Body of pancreas (tissue), 4 donors: Measurements from ENCODE around the gene AQP12B. TPM values are rescaled to one million over a fixed set of nuclear protein-coding genes. Genes with fewer than 3 reads are reported as not detected.

ENCODE experiments used
- ATAC-seq: fragments of 150-250 bp; one replicate; pipeline ENCODE4 v1.9.1; 2016
- DNase-seq, 4 donors: peaks; one replicate each; pipeline ENCODE4 v3.0.0-alpha.2; 2019
- H3K27ac ChIP-seq, 4 donors: fragments of 200-600 bp; sonication (generic); 1 replicate in 3 of 4; 2 replicates in 1 of 4; pipeline versions ENCODE4 v1.5.1 to v1.6.1; 2016 to 2019; ENCODE audit warnings: mild to moderate bottlenecking in 1 of 4, mixed read lengths in 1 of 4, moderate library complexity in 1 of 4
- H3K27me3 ChIP-seq, 2 donors: fragments of 200-600 bp; sonication (generic); one replicate each; pipeline ENCODE4 v1.6.0; 2016; ENCODE audit warnings: mild to moderate bottlenecking in 1 of 2
- H3K36me3 ChIP-seq, 2 donors: fragments of 200-600 bp; sonication (generic); replicated peaks in 1 of 2; 2 replicates each; pipeline ENCODE4 v1.5.1; 2016; ENCODE audit warnings: low read depth in 2 of 2; ENCODE audit not compliant: insufficient read depth in 1 of 2
- H3K4me1 ChIP-seq: fragments of 200-600 bp; sonication (generic); one replicate; pipeline ENCODE4 v1.6.0; 2016
- H3K4me3 ChIP-seq, 2 donors: fragments of 200-600 bp; sonication (generic); 1 replicate in 1 of 2; 2 replicates in 1 of 2; pipeline ENCODE4 v1.5.1; 2016 to 2019
- H3K9me3 ChIP-seq, 3 donors: fragments of 200-600 bp; sonication (generic); 1 replicate in 2 of 3; 2 replicates in 1 of 3; pipeline ENCODE4 v1.5.1; 2016
- POLR2A ChIP-seq, 3 donors: fragments of 450-650 bp; IDR thresholded peaks; one replicate each; pipeline ENCODE4 v1.6.1; 2016; ENCODE audit warnings: antibody characterized with exemption in 3 of 3, mild to moderate bottlenecking in 2 of 3
- WGBS, 2 donors: methylation state at CpG; one replicate each; pipeline ENCODE4 v1.1.5; 2017; 5-methylcytosine and 5-hydroxymethylcytosine counted together
- intact Hi-C: fragments of 100-400 bp; cut with DNase I; formaldehyde crosslinking; loops from one replicate; pipeline ENCODE4 v1.15.1; 2023
- total RNA-seq, 2 donors: library from RNA; depleted of rRNA; stranded (reverse); fragments of >200 nt; gene quantifications; one replicate each; pipeline ENCODE4 v1.1.0, GENCODE V29; 2016
- TF ChIP-seq, protein P1 (sequence below), 7 experiments: fragments of 450-650 bp in 4 of 7; fragments of 200-600 bp in 3 of 7; sonication (generic) in 3 of 7; IDR thresholded peaks; one replicate each; pipeline ENCODE4 v1.5.1; 2016 to 2019; ENCODE audit warnings: antibody characterized with exemption in 7 of 7

AQP12B gene
- total RNA-seq, 2 donors from 2014 or later: 328 to 392 TPM

DNA sequence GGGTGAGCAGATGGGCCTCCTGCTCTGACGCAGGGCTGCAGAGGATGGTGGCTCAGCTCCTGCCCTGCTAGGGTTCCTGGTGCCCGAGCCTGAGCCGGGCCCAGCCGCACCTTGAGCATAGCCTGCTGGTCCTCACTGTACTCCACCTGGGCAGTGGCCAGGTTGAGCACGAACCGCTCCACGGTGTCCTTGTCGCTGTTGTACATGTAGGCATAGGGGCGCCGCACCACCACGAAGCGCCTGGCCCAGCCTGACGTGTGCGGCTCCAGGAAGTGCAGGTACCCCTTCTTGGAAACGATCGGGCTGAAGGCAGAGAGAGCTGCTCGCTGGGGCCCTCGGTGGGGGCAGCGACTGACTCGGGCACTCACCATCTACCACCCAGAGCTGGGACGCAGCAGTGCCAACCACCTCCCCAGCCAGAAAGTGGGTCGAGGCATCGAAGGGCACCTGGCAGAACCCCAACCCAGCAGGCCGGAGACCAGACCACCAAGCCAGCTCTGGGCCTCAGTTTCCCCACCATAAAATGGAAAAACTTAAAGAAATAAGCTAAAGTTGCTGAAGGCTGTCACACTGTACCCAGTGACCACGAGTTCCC, 36.3 kb upstream of the AQP12B start:
- DNase-seq (no peak), ATAC-seq (no peak)
- WGBS, 2 donors: 85 to 89% methylated on average over 6 to 25 of the region's 25 CpGs
- Histone ChIP-seq H3K27ac (no peak overlapping the region), H3K4me1 (peaks cover 16% of the 10 kb centered on the region), H3K36me3 (no peaks in the 10 kb centered on the region), H3K27me3 (no peaks in the 10 kb centered on the region), H3K9me3 (no peaks in the 10 kb centered on the region), H3K4me3 (no peak overlapping the region)
- no peak for TF ChIP-seq POLR2A (IDR thresholded peaks at IDR 0.05)
- TF ChIP-seq, protein P1, sequence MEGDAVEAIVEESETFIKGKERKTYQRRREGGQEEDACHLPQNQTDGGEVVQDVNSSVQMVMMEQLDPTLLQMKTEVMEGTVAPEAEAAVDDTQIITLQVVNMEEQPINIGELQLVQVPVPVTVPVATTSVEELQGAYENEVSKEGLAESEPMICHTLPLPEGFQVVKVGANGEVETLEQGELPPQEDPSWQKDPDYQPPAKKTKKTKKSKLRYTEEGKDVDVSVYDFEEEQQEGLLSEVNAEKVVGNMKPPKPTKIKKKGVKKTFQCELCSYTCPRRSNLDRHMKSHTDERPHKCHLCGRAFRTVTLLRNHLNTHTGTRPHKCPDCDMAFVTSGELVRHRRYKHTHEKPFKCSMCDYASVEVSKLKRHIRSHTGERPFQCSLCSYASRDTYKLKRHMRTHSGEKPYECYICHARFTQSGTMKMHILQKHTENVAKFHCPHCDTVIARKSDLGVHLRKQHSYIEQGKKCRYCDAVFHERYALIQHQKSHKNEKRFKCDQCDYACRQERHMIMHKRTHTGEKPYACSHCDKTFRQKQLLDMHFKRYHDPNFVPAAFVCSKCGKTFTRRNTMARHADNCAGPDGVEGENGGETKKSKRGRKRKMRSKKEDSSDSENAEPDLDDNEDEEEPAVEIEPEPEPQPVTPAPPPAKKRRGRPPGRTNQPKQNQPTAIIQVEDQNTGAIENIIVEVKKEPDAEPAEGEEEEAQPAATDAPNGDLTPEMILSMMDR (IDR thresholded peaks at IDR 0.05): no peak
- intact Hi-C loops: no loop called here

DNA sequence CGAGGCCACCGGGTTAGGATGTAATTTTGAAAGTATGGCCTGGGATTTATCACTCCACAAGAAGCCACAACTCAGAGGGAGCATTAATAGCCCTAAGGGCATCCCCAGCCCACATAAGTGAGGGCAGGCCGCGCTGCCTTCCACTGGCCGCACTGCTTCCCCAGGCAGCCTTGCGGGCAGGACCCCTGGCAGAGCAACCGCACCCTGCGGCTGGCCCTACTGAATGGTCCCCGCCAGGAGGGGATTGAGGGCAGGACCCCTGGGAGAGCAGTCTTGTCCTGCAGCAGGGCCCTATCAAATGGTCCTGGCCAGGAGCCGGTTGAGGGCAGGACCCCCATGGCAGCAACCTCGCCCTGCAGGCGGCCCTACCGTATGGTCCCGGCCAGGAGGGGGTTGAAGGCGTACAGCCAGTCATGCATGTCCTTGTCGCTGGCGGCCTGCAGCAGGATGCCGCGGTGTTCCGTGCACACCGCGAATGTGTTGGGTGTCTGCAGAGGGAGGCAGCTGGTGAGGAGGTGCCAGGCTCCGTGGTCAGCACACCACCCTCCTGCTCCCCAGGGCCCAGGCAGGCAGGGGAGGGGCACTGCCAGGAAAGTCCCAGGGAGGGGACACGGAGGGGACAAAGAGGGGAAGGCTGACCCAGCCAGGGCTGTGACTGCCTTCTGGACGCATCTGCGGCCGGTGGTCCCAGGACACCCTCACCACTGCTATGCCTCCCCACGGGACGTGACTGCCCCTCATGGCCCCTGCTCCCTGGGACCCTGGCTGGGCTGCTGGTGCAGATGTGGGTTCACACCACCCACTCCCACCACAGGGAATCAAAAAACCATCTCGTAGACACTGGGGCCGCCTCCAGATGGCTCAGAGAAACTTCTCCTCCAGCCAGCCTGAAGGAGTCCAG, 35.2 kb upstream of the AQP12B start:
- ATAC-seq: no peak
- Histone ChIP-seq H3K9me3 (no peaks in the 10 kb centered on the region), H3K27ac (no peak overlapping the region), H3K27me3 (no peaks in the 10 kb centered on the region), H3K4me3 (no peak overlapping the region), H3K4me1 (peaks cover 19% of the 10 kb centered on the region), H3K36me3 (no peaks in the 10 kb centered on the region)
- DNase-seq: no peak
- intact Hi-C loops: no loop called here
- no peak for TF ChIP-seq POLR2A (IDR thresholded peaks at IDR 0.05)
- TF ChIP-seq, protein P1 (IDR thresholded peaks at IDR 0.05): no peak
- WGBS, 2 donors: 93 to 94% methylated on average over 11 to 31 of the region's 31 CpGs

DNA sequence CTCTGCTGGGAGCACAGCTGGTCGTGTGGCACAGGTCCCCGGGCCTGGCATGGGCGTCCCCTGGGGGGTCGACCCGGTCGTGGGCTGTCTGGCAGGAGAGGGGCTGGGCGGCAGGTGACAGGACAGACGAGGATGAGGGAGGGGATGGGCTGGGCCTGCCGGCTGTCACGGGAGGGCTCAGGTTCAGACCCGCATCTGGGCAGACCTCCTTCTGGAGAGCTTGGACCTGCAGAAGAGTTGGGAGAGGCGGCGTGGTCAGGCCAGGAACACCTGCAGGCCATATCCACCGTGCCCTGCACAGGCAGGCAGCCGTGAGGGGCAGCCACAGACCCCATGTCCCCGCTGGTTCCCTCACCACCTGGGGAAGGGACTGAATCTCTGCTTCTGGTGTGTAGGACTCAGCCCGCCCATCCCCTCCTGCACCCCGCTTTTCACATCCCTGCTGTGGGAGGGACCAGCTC, 34.5 kb upstream of the AQP12B start:
- intact Hi-C loops: no loop called here
- H3K27me3 ChIP-seq: no peaks in the 10 kb centered on the region
- no peaks in the 10 kb centered on the region for H3K36me3 ChIP-seq
- H3K27ac ChIP-seq: no peak overlapping the region
- WGBS, 2 donors: 86 to 90% methylated on average over 4 to 18 of the region's 18 CpGs
- ATAC-seq (no peak), DNase-seq (no peak)
- no peak overlapping the region for H3K4me3 ChIP-seq
- H3K4me1 ChIP-seq: peaks cover 19% of the 10 kb centered on the region
- TF ChIP-seq, protein P1 (IDR thresholded peaks at IDR 0.05): no peak
- TF ChIP-seq POLR2A (IDR thresholded peaks at IDR 0.05): no peak
- no peaks in the 10 kb centered on the region for H3K9me3 ChIP-seq

DNA sequence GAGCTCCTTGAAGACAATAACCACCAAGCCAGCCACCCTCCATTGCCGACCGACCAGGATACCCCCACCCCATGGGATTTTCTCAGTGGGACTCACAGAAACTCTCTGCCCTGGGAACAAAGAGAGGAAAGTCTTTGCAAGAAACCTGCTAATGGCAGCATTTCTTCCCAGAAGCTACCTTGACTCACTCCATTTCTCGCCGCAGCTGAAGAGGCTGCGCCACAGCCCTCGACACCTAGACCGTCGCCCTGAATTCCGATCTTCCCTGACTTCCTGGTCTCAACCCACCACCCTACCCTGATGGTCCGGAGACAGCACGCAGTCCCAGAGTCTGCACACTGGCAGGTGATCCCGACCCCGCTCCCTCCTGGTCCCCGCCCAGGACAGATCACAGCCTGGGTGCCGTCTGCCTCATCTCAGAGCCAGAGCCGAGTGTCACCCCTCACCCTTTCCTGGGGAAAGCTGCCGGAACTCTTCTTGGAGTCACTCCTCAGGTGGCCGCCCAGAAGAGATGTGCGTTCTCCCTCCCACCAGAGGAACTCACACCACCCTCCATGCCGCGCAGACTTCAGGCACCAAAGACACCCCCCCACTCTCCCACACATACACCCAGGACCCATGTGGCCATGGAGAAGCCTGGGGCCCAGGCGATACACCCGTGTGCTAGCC, 33.6 kb upstream of the AQP12B start:
- 92 to 93% methylated on average over 18 to 23 of the region's 23 CpGs for WGBS, 2 donors
- DNase-seq: no peak
- Histone ChIP-seq H3K4me3 (no peak overlapping the region), H3K36me3 (no peaks in the 10 kb centered on the region), H3K27me3 (no peaks in the 10 kb centered on the region), H3K9me3 (no peaks in the 10 kb centered on the region), H3K27ac (no peak overlapping the region), H3K4me1 (peaks cover 19% of the 10 kb centered on the region)
- intact Hi-C loops: no loop called here
- no peak for ATAC-seq
- TF ChIP-seq, protein P1 (IDR thresholded peaks at IDR 0.05): no peak
- no peak for TF ChIP-seq POLR2A (IDR thresholded peaks at IDR 0.05)
